Uterus (tissue), 4 donors: ENCODE measurements around the gene RAMAC. TPM values are rescaled to one million over a fixed set of nuclear protein-coding genes. Genes with fewer than 3 reads are reported as not detected.

Source experiments
- DNase-seq, 2 donors: peaks; one replicate each; pipeline ENCODE4 v3.0.0-alpha.2; 2019 to 2020
- H3K27ac ChIP-seq, 2 donors: fragments of 200-600 bp; sonication (generic); 1 replicate in 1 of 2; 2 replicates in 1 of 2; pipeline ENCODE4 v1.5.1; 2016 to 2018
- H3K27me3 ChIP-seq, 2 donors: fragments of 200-600 bp; sonication (generic); one replicate each; pipeline ENCODE4 v1.5.1; 2018 to 2019; ENCODE audit warnings: control low read depth in 1 of 2
- H3K36me3 ChIP-seq, 2 donors: fragments of 200-600 bp; sonication (generic); one replicate each; pipeline ENCODE4 v1.5.1; 2019; ENCODE audit warnings: control low read depth in 1 of 2
- H3K4me1 ChIP-seq, 2 donors: fragments of 200-600 bp; sonication (generic); one replicate each; pipeline ENCODE4 v1.5.1; 2018 to 2019; ENCODE audit warnings: control low read depth in 1 of 2
- H3K4me3 ChIP-seq, 2 donors: fragments of 200-600 bp; sonication (generic); 1 replicate in 1 of 2; 2 replicates in 1 of 2; pipeline ENCODE4 v1.5.1; 2018 to 2019; ENCODE audit warnings: mild to moderate bottlenecking in 1 of 2
- H3K9me3 ChIP-seq, 2 donors: fragments of 200-600 bp; sonication (generic); one replicate each; pipeline ENCODE4 v1.5.1; 2019; ENCODE audit warnings: control low read depth in 1 of 2
- CTCF ChIP-seq, 4 experiments: fragments of 200-600 bp in 2 of 4; fragments of 450-650 bp in 2 of 4; sonication (generic) in 2 of 4; IDR thresholded peaks; one replicate each; pipeline ENCODE4 v1.5.1; 2016 to 2019; ENCODE audit warnings: antibody characterized with exemption in 4 of 4, mild to moderate bottlenecking in 2 of 4, moderate library complexity in 1 of 4
- POLR2A ChIP-seq, 2 donors: fragments of 450-650 bp; IDR thresholded peaks; one replicate each; pipeline ENCODE4 v1.6.1; 2016; ENCODE audit warnings: antibody characterized with exemption in 2 of 2, mild to moderate bottlenecking in 1 of 2, moderate library complexity in 1 of 2
- intact Hi-C: fragments of 100-400 bp; cut with DNase I; formaldehyde crosslinking; loops from one replicate; pipeline ENCODE4 v1.15.1; 2023; ENCODE audit warnings: low total_unique reads
- total RNA-seq, 4 donors: library from RNA; depleted of rRNA in 3 of 4; stranded (reverse); fragments of >200 nt in 3 of 4; gene quantifications; one replicate each; pipeline versions ENCODE4 v1.1.0 to v1.2.4, GENCODE V29; 2014 to 2023
- donor health status: DM: yes; HTN: yes; CAD: no.

Gene RAMAC
- total RNA-seq, 4 donors from 2014 or later = 4.9 to 43.5 (median 13.9) TPM

DNA sequence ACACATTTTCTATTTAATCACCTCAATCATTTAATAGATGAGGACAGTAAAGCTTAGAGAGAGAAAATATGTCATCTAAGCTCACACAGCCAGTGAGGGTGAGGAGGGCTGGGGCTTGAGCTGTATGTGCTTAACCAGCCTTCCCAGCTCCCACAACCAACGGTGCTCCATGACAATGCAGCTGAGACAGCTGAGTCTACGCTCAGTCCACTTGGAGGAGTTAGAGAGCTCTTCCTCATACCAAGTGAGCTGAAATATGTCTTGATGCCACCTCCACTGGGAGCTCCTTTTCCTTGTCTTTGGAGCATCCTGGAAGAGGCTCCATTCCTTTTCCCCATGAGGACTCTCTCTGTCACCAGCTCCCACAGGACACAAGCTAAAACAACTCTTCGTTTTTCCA, 42.8 kb upstream of the RAMAC start:
- no peaks in the 10 kb centered on the region for H3K27me3 ChIP-seq
- H3K4me3 ChIP-seq = no peak overlapping the region
- no peak for DNase-seq
- H3K27ac ChIP-seq = no peak overlapping the region
- no peaks in the 10 kb centered on the region for H3K36me3 ChIP-seq
- intact Hi-C loops = no loop called here
- TF ChIP-seq POLR2A (IDR thresholded peaks at IDR 0.05) = no peak
- TF ChIP-seq CTCF (IDR thresholded peaks at IDR 0.05) = no peak
- H3K9me3 ChIP-seq = no peaks in the 10 kb centered on the region
- no peaks in the 10 kb centered on the region for H3K4me1 ChIP-seq

DNA sequence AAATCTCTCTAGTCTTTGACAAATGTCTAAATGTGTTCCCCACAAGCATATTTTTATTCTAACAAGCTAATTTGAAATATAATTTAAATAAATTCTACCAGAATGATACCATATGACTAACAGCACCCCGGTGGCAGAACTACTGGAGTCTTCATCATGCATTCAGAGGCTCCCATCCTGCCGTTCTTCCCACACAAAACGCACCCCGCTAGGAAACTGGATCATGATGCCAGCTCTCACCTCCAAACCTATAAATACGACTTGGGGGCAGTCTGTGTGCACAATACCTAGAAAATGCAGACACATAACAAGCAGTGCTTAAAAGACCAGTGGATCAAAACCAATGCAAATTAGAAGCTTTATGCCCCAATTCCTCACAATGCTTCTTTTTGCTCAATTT, 42.0 kb upstream of the RAMAC start:
- Histone ChIP-seq H3K4me1 (no peaks in the 10 kb centered on the region), H3K36me3 (no peaks in the 10 kb centered on the region), H3K27me3 (no peaks in the 10 kb centered on the region), H3K9me3 (no peaks in the 10 kb centered on the region), H3K4me3 (no peak overlapping the region), H3K27ac (no peak overlapping the region)
- no peak for DNase-seq
- TF ChIP-seq POLR2A (IDR thresholded peaks at IDR 0.05) (no peak), CTCF (IDR thresholded peaks at IDR 0.05) (no peak)
- intact Hi-C loops = no loop called here

DNA sequence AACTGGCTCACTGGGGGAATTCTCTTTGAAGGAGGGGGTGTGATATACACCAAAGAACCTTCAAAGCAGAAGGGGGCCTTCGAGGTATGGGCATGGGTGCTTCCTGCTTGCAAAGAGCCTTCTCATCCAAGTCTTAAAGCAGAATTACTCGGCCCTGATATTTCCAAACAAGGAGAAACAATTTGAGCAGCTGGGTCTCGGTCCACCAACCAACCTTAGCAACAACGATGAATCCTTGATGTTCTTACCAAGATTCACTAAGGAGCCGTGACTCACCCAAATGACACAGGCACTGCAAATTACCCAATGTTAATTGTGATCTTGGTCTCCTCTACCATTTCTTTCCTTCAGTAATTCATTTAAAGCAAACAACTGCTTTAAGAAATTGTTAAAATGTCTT, 41.2 kb upstream of the RAMAC start:
- no peaks in the 10 kb centered on the region for H3K36me3 ChIP-seq
- TF ChIP-seq CTCF (IDR thresholded peaks at IDR 0.05) (no peak), POLR2A (IDR thresholded peaks at IDR 0.05) (no peak)
- no peak overlapping the region for H3K4me3 ChIP-seq
- intact Hi-C loops = no loop called here
- no peak for DNase-seq
- H3K4me1 ChIP-seq = no peaks in the 10 kb centered on the region
- H3K27ac ChIP-seq = no peak overlapping the region
- no peaks in the 10 kb centered on the region for H3K27me3 ChIP-seq
- H3K9me3 ChIP-seq = no peaks in the 10 kb centered on the region

DNA sequence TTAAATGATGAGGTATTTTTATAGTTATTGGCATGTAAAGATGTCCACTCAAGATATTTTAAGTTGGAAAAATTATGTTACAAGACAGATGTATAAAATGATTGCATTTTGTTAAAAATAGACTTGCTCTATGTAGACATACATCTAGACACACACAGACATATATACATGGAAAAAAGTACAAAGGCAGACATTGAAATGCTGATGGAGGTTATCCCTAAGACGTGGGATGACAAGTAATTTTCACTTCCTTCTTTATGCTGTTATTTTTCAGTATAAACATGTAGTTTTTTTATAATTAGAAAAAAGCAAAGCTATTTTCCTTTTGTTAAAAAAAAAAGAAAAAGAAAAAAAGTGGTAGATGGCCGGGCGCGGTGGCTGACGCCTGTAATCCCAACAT, 40.7 kb upstream of the RAMAC start:
- H3K4me1 ChIP-seq = no peaks in the 10 kb centered on the region
- H3K9me3 ChIP-seq = no peaks in the 10 kb centered on the region
- no peaks in the 10 kb centered on the region for H3K27me3 ChIP-seq
- H3K36me3 ChIP-seq = no peaks in the 10 kb centered on the region
- intact Hi-C loops = no loop called here
- H3K27ac ChIP-seq = no peak overlapping the region
- no peak for TF ChIP-seq CTCF (IDR thresholded peaks at IDR 0.05)
- TF ChIP-seq POLR2A (IDR thresholded peaks at IDR 0.05) = no peak
- no peak for DNase-seq
- no peak overlapping the region for H3K4me3 ChIP-seq

- H3K27me3 ChIP-seq = peaks cover 0 to 2% of the 10 kb centered on the region in 2 donors
- no peak for DNase-seq
- H3K9me3 ChIP-seq = no peaks in the 10 kb centered on the region
- no peak for TF ChIP-seq CTCF (IDR thresholded peaks at IDR 0.05)
- TF ChIP-seq POLR2A (IDR thresholded peaks at IDR 0.05) = no peak
- no peak overlapping the region for H3K27ac ChIP-seq
- intact Hi-C loops = no loop called here
- no peaks in the 10 kb centered on the region for H3K4me1 ChIP-seq
- H3K4me3 ChIP-seq = no peak overlapping the region
- H3K36me3 ChIP-seq = no peaks in the 10 kb centered on the region
Observed at GRCh38 chr15:82946155-82946701, 39.8 kb upstream of the RAMAC start.
